Inflammatory macrophage treated with lipopolysaccharide for 4 hours (primary cell): ENCODE data around the gene LRRC40.

Experiments
- DNase-seq: peaks from one replicate; pipeline ENCODE4 v3.0.0-alpha.2; 2020

The LRRC40 gene

GRCh38 chr1:70109241-70109640 lies 96.1 kb downstream of the LRRC40 start:
- DNase-seq, result no peak

DNA sequence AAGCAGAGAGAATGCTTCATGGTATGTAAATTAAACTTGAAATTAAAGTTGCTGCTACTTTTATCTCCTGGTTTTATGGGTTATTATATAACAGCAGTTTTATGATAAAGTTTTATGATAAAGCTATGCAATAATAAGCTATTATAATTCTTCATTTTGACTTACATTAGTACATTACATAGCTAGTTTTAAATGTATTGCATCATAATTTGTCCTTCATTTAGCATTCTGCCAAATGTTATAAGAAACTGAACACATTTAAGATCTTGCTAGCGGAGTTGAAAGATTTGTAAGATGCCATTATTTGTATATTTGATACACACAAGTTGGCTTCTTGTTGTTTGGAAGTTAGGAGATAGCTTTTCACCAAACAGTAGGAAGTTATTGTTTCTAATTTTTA lies 101.6 kb downstream of the LRRC40 start:
- no peak for DNase-seq

DNA sequence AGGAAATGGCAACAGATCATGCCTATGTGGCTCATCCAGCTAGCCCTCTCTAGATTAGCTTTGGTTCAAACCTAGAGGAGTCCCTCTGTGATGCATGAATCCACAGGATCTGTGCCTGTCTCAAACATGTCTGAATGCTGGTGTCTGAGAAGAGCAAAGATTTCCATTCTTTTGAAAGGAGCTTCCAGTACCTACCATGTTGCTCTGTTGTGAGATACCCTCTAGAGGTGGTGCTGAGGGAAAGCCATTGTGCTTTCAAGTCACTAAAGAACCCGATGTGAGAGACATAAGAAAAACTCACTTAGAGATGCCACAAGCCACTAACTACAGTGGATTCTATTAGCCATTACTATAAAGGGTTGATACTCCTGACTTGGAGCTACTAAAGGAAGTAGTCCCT lies 103.6 kb downstream of the LRRC40 start:
- no peak for DNase-seq

DNA sequence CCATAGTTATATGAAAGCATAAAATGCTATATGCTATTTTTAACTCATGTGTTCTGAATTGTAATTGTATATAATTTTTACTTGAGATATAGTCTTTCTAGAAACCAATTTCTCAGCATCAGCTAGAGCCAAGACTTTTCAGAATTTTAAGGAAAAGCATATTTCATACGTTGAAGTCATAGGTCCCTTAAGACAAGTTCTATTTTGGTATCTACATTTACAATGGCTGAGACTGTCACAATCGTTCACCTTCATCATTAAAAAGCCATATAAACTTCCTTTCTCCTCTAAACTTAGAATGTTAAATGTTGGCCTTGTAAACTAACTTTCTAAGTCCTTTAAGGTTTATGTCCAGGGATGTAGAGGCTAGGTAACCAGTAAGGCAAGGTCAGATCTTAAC lies 104.1 kb downstream of the LRRC40 start:
- no peak for DNase-seq
